ENCODE results near the gene SRSF9.
"Not testable (repeated sequence)": the region's sequence is repeated elsewhere in the genome, so short reads cannot be mapped to it uniquely, and the experiment has no call there.

The SRSF9 gene

GRCh38 chr12:120453060-120453750 is 16.3 kb downstream of the SRSF9 start:
- Mint-ChIP-seq H3K4me3 (no peak overlapping the region), H3K27me3 (no peaks in the 10 kb centered on the region), H3K27ac (no peak overlapping the region), H3K36me3 (ENCODE audit: low read depth) (peaks cover 83% of the 10 kb centered on the region), H3K9me3 (no peaks in the 10 kb centered on the region), H3K4me1 (ENCODE audit: low read depth) (peaks cover 16% of the 10 kb centered on the region)
- intact Hi-C loops (cut with micrococcal nuclease) = no loop called here

DNA sequence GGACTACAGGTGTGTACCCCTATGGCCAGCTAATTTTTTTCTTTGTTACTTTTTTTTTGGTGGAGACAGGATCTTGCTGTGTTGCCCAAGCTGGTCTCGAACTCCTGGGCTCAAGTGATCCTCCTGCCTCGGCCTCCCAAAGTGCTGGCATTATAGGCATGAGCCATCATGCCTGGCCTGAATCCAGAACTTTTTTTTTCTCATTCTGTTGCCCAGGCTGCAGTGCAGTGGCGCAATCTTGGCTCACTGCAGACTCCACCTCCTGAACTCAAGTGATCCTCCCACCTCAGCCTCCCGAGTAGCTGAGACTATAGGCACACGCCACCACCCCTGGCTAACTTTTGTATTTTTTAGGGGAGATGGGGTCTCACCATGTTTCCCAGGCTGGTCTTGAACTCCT is 17.0 kb downstream of the SRSF9 start:
- intact Hi-C loops (cut with micrococcal nuclease); H3K27me3 Mint-ChIP-seq; H3K9me3 Mint-ChIP-seq; H3K27ac Mint-ChIP-seq; H3K4me3 Mint-ChIP-seq: not testable (repeated sequence)
- peaks cover 82% of the 10 kb centered on the region for H3K36me3 Mint-ChIP-seq (ENCODE audit: low read depth)
- H3K4me1 Mint-ChIP-seq (ENCODE audit: low read depth) = peaks cover 23% of the 10 kb centered on the region

DNA sequence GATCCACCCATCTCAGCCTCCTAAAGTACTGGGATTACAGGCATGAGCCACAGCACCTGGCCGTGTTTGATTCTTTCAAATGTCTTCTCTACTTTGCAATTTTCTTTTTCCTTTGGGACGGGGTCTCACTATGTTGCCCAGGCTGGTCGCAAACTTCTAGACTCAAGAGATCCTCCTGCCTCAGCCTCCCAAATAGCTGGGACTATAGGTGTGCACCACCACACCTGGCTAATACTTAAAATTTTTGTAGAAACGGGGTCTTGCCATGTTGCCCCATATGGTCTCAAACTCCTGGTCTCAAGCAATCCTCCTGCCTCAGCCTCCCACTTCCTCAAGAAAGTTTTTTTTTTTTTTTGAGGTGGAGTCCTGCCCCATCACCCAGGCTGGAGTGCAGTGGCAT is 21.6 kb downstream of the SRSF9 start:
- Mint-ChIP-seq H3K36me3 (ENCODE audit: low read depth) (peaks cover 63% of the 10 kb centered on the region), H3K27me3 (no peaks in the 10 kb centered on the region), H3K9me3 (no peaks in the 10 kb centered on the region), H3K27ac (no peak overlapping the region), H3K4me3 (no peak overlapping the region), H3K4me1 (ENCODE audit: low read depth) (peaks cover 32% of the 10 kb centered on the region)
- intact Hi-C loops (cut with micrococcal nuclease) = no loop called here

- intact Hi-C loops (cut with micrococcal nuclease); H3K27me3 Mint-ChIP-seq; H3K9me3 Mint-ChIP-seq: not testable (repeated sequence)
- Mint-ChIP-seq H3K36me3 (ENCODE audit: low read depth) (peaks cover 65% of the 10 kb centered on the region), H3K4me3 (peak overlapping the region; percentile 87), H3K4me1 (ENCODE audit: low read depth) (peaks cover 32% of the 10 kb centered on the region), H3K27ac (peak overlapping the region; percentile 99)
These were observed 22.7 kb downstream of the SRSF9 start for GRCh38 chr12:120446844-120447178.

DNA sequence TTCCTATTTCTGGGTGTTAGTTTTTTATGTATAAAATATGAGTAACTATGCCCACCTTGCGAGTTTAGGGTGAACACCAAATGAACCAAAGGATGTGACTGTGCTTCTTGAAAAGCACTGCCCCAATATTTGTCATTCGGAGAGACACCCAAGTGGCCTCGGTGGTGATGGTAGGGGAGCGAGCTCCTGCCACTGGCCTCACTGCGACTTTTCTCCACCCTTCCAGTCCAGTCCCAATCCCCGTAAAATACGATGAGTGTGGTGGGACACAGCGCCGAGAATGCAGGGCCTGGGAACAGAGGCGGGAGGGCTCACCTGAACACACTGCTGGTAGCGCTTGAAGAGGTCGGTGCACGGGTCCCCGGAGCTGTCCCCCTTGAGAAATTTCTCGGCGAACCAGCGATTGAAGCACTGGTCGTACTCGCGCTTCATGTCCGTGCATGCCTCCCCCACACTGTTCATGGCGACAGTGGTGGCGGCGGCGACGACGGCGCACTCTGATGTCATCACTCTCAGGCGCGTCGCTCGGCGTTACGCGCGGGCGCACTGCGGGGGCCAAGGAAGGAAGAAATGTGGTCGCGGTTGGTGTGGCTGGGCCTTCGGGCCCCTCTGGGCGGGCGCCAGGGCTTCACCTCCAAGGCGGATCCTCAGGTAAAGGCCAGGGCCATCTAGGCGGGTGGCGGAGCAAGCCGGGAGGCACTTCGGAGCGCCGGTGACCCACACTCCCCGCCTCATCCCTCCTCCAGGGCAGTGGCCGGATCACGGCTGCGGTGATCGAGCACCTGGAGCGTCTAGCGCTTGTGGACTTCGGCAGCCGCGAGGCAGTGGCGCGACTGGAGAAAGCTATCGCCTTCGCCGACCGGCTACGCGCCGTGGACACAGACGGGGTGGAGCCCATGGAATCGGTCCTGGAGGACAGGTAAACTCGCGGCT is 23.4 kb downstream of the SRSF9 start, which contains the start of the genes GATC and TRIAP1:
Gene GATC, plus strand, starts transcription at position 534 of the 933 bp plus-strand sequence. Its CDS starts 37 bp downstream, at position 571.
Gene TRIAP1, minus strand, starts transcription at position 474 of the 933 bp plus-strand sequence. Its CDS starts 12 bp downstream, at position 462.
- H3K36me3 Mint-ChIP-seq (ENCODE audit: low read depth) = peaks cover 71% of the 10 kb centered on the region
- intact Hi-C loops (cut with micrococcal nuclease) = no loop called here
- peaks cover 32% of the 10 kb centered on the region for H3K4me1 Mint-ChIP-seq (ENCODE audit: low read depth)
- H3K4me3 Mint-ChIP-seq = peak within 1 kb of the TSS; percentile 87
- H3K9me3 Mint-ChIP-seq = no peaks in the 10 kb centered on the region
- H3K27ac Mint-ChIP-seq = peak within 1 kb of the TSS; percentile 99
- H3K27me3 Mint-ChIP-seq = no peaks in the 10 kb centered on the region

GRCh38 chr12:120444676-120445075 is 24.9 kb downstream of the SRSF9 start:
- no peak overlapping the region for H3K27ac Mint-ChIP-seq
- H3K36me3 Mint-ChIP-seq (ENCODE audit: low read depth) = peaks cover 73% of the 10 kb centered on the region
- intact Hi-C loops (cut with micrococcal nuclease) = no loop called here
- no peaks in the 10 kb centered on the region for H3K27me3 Mint-ChIP-seq
- H3K9me3 Mint-ChIP-seq = no peaks in the 10 kb centered on the region
- peaks cover 32% of the 10 kb centered on the region for H3K4me1 Mint-ChIP-seq (ENCODE audit: low read depth)
- H3K4me3 Mint-ChIP-seq = no peak overlapping the region

DNA sequence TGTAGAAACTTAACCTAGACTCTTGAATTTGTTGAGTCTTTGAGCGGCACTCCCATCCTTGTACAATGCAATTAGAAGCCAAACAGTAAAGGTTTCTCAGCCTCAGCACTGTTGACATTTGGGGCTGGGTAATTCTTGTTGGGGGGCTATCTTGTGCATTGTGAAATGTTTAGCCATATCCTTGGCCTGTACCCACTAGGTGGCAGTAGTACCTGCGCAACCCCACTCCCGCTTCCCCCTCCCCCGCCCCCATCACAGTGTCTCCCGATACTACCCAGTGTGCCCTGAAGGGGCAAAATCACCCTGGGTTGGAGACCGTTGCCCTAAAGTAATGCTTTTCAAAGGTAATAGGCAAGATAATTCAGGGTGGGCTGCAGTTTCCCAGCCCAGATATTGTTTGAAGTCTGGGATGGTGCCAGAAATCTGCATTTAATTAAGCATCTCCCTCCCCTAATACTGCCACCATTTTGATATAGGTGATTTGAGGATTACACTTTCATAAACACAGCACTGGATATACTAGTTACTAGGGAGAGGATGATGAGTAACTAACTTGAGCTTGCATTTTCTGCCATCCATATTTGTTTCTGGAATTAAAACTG is 29.8 kb downstream of the SRSF9 start:
- Mint-ChIP-seq H3K4me3 (no peak overlapping the region), H3K36me3 (ENCODE audit: low read depth) (peaks cover 62% of the 10 kb centered on the region), H3K27ac (no peak overlapping the region), H3K9me3 (no peaks in the 10 kb centered on the region), H3K4me1 (ENCODE audit: low read depth) (peaks cover 16% of the 10 kb centered on the region), H3K27me3 (no peaks in the 10 kb centered on the region)
- intact Hi-C loops (cut with micrococcal nuclease) = loop anchor here (2.0 to 10.0 kb wide), 2 partner anchors 57 to 115 kb away; partner anchors contain the start of genes DYNLL1 and PLA2G1B

DNA sequence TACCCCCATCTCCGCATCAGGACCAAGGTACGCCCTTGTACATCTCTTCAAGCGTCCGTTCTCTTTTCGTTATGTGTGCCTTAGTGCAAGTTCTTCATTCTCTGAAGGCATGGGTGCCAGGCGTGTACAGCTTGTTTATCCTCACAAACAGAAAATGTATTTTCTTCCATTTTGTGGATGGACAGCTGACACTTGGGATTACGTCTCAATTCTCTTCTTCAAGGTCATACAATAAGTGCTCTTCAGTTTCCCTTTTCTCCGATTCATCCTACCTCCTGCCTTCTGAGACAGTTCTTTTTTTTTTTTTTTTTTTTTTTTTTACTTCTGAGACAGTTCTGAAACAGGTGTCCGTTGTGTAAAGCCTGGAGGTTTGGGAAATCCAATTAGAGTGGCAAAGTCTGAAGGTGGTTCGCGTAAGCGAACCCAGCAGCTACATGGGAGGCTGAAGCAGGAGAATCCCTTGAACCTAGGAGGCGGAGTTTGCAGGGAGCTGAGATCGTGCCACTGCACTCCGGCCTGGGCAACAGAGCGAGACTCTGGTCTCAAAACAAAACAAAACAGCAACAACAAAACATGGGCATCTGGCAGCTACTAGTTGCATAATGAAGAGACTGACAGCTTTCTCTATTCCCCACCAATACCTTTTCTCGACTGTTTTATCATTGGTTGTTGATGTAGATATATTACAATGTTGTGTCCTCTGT is 30.9 kb downstream of the SRSF9 start:
- Mint-ChIP-seq H3K4me3 (peak overlapping the region; percentile 98), H3K4me1 (ENCODE audit: low read depth) (peaks cover 12% of the 10 kb centered on the region), H3K9me3 (no peaks in the 10 kb centered on the region), H3K36me3 (ENCODE audit: low read depth) (peaks cover 54% of the 10 kb centered on the region), H3K27me3 (no peaks in the 10 kb centered on the region), H3K27ac (peak overlapping the region; percentile 96)
- intact Hi-C loops (cut with micrococcal nuclease) = loop anchor here (2.0 to 10.0 kb wide), 2 partner anchors 58 to 114 kb away; partner anchors contain the start of genes DYNLL1 and PLA2G1B

- Mint-ChIP-seq H3K4me1 (ENCODE audit: low read depth) (peaks cover 12% of the 10 kb centered on the region), H3K27ac (peak within 1 kb of the TSS; percentile 96), H3K4me3 (peak within 1 kb of the TSS; percentile 98), H3K36me3 (ENCODE audit: low read depth) (peaks cover 47% of the 10 kb centered on the region), H3K27me3 (peaks cover under 1% of the 10 kb centered on the region), H3K9me3 (no peaks in the 10 kb centered on the region)
- intact Hi-C loops (cut with micrococcal nuclease) = loop anchor here (2.0 to 10.0 kb wide), 2 partner anchors 59 to 113 kb away; partner anchors contain the start of genes DYNLL1 and PLA2G1B
These were observed 31.6 kb downstream of the SRSF9 start, which contains the start of gene COX6A1 for GRCh38 chr12:120437735-120438494. TSS of gene COX6A1 (plus strand) at chr12:120438113. CDS start at chr12:120438127, 14 bp downstream.

DNA sequence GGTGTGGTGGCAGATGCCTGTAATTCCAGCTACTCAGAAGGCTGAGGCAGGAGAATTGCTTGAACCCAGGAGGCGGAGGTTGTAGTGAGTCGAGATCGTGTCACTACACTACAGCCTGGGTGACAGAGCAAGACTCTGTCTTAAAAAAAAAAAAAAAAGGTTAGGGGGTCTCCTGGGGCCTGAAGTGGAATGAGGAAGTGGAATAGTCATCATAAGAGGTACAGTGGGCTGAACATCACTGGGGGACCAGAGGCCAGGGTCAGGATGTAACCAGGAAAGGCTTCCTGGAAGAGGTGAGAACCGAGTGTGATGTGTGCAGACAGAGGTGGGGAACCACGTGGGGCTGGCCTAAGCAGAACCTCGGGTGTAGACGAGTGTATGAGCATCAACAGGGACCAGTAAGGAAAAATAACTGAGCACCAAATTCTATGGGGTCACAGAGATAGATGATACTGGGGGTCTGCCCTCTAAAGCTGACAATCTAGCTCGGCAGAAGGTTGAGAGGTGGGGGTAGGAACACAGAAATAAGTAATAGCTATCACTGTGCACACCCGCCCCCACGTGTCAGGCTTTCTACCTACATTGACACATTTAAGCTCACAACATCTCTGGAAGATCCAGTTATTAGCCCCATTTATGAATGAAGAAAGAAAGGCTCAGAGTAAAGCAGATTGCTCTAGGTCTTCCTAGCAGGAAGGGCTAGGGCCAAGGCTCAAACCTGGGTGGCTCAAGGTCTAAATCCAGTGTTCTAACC is 36.6 kb downstream of the SRSF9 start:
- intact Hi-C loops (cut with micrococcal nuclease) = loop anchor here (10.0 kb wide), 1 partner anchor 108 kb away; the partner anchor contains the start of gene PLA2G1B
- Mint-ChIP-seq H3K4me3 (no peak overlapping the region), H3K27ac (no peak overlapping the region), H3K27me3 (peaks cover 17% of the 10 kb centered on the region), H3K4me1 (ENCODE audit: low read depth) (peaks cover 5% of the 10 kb centered on the region), H3K36me3 (ENCODE audit: low read depth) (peaks cover 6% of the 10 kb centered on the region), H3K9me3 (no peaks in the 10 kb centered on the region)

DNA sequence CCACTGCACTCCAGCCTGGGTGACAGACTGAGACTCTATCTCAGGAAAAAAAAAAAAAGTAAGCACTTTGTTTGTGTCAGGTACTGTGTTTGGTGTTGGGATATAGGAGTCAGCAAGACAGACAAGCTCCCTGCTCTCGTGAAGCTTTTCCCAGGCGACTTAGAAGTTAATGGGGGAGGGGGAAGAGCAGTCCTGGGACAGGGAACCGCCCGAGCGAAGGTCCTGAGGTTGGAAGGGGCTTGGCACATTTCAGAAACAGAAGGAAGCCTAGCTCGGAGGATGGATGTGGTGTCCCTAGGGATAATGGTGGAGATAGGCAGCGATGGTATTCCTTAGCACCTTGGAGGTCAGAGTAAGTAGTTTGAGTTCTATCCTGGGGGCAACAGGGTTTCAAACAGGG is 40.2 kb downstream of the SRSF9 start:
- Mint-ChIP-seq H3K27ac (no peak overlapping the region), H3K9me3 (no peaks in the 10 kb centered on the region), H3K36me3 (ENCODE audit: low read depth) (no peaks in the 10 kb centered on the region), H3K27me3 (peaks cover 20% of the 10 kb centered on the region), H3K4me3 (no peak overlapping the region), H3K4me1 (ENCODE audit: low read depth) (peaks cover 5% of the 10 kb centered on the region)
- intact Hi-C loops (cut with micrococcal nuclease) = no loop called here

DNA sequence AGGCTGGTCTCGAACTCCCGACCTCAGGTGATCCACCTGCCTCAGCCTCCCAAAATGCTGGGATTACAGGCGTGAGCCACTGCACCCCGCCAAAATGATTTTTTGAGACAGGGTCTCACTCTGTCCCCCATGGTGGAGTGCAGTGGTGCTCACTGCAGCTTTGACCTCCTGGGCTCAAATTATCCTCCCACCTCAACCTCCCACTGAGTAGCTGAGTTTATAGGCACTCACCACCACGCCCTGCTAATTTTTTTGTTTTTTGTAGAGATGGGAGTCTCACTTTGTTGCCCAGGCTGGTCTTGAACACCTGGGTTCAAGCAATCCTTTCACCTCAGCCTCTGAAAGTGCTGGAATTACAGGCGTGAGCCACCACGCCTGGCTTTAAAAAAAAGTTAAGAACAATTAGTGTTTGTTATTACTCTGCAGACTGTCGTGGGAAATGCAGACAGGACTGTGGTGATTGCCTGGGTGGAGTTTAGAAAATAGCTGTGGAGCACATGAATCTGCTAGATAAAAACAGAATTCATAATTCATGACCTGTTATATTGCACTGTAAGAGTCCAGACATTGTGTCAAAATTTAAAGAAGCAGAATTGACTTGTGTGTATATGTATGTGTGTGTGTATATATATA is 40.8 kb downstream of the SRSF9 start:
- Mint-ChIP-seq H3K27ac (no peak overlapping the region), H3K4me1 (ENCODE audit: low read depth) (peaks cover 5% of the 10 kb centered on the region), H3K9me3 (no peaks in the 10 kb centered on the region), H3K27me3 (peaks cover 20% of the 10 kb centered on the region), H3K4me3 (no peak overlapping the region), H3K36me3 (ENCODE audit: low read depth) (no peaks in the 10 kb centered on the region)
- intact Hi-C loops (cut with micrococcal nuclease) = no loop called here

All from dendritic cell treated with granulocyte-macrophage colony-stimulating factor and Interleukin-4, amounts not matched to agents 40 ng/mL and 50 ng/mL, for 4 days (primary cell).